ENCODE measurements around the gene ELMO1. TPM values are rescaled to one million over a fixed set of nuclear protein-coding genes. Genes with fewer than 3 reads are reported as not detected.
A peak's percentile ranks its signal among the peaks of the same experiment; 100 is the strongest.

ELMO1 gene
- total RNA-seq, 2 donors from 2014 or later = 15.6 to 24.6 TPM

DNA sequence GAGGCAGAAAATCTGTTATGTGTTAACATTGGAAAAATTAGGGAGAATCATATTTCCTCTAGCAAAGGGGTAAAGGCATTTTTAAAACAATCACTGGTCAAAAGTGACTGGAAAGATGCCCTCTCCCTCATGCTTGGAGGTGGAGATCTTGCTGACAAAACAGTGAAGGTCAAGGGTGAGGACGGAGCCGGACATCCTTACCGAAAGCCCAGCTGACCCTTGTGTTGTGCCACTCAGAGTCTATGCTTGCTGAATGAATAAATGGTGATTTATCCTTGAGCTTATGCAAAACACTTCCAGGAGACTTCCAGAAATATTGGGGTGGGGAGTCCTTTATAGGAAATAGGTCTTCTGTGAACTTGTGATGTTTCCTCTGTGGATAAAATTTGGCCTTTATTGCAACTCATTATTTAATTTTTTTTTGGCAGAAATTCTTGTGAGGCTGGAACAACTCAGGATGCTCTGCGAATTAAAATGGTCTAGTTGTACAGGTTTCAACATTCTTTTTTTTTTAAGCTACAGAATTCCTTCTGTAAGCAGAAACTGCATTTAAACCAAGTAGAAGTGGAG, 28.3 kb upstream of the ELMO1 start:
- ATAC-seq (no peak), DNase-seq (no peak)
- intact Hi-C loops (cut with DNase I) = no loop called here

DNA sequence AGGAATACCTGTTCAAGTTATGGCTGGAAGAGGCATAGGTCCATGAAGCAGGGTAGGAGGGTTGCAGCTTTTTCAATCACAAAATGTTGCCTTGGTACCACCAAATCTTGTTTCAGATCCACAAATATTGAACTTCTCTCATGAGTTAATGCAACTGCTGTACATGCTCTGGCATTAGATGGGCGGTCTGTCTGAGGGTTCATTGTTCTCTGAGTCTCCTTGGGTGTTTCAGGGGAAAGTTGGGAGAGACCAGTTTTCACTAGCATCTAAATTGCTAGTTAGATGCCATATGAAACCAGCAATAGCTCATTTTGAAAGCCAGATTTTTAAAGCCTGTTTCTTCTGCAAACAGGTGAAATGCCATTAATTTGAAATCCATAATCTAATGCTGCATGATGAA, 27.8 kb upstream of the ELMO1 start:
- DNase-seq (no peak), ATAC-seq (no peak)
- intact Hi-C loops (cut with DNase I) = no loop called here

- ATAC-seq (no peak), DNase-seq (no peak)
- intact Hi-C loops (cut with DNase I) = no loop called here
Observed at GRCh38 chr7:37475646-37476045, 27.0 kb upstream of the ELMO1 start.

DNA sequence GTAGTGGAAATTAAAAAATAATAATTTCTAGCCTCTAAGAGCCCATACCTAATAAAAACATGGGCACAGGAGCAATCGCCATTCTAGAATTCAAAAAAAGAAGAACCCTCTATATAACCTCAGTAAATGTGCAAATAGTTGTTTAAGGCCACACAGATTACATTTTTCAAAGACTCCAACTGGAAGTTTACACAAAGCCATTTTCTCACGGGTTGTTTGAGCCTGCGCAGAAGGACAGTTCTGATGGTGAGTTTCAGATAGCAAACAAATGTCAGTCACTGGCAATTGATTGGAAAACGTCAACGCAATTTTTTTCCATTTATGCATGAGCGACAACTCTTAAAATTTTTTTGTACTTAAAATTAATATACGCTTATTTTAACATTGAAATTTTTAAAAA, 23.0 kb upstream of the ELMO1 start:
- intact Hi-C loops (cut with DNase I) = no loop called here
- no peak for DNase-seq
- no peak for ATAC-seq

GRCh38 chr7:37467002-37467401, 18.3 kb upstream of the ELMO1 start:
- intact Hi-C loops (cut with DNase I) = no loop called here
- DNase-seq (no peak), ATAC-seq (no peak)

GRCh38 chr7:37462138-37462537, 13.5 kb upstream of the ELMO1 start:
- ATAC-seq (no peak), DNase-seq (no peak)
- intact Hi-C loops (cut with DNase I) = no loop called here

GRCh38 chr7:37455081-37455480, 6.4 kb upstream of the ELMO1 start:
- DNase-seq (no peak), ATAC-seq (no peak)
- intact Hi-C loops (cut with DNase I) = no loop called here

- DNase-seq (no peak), ATAC-seq (no peak)
- intact Hi-C loops (cut with DNase I) = no loop called here
Observed at GRCh38 chr7:37452346-37452745, 3.7 kb upstream of the ELMO1 start.

GRCh38 chr7:37450035-37450434, 1.4 kb upstream of the ELMO1 start:
- ATAC-seq (no peak), DNase-seq (no peak)
- intact Hi-C loops (cut with DNase I) = no loop called here

GRCh38 chr7:37449621-37450020, 957 bp upstream of the ELMO1 start:
- ATAC-seq = no peak
- intact Hi-C loops (cut with DNase I) = loop anchor here (2.0 to 10.0 kb wide), 3 partner anchors 95 to 165 kb away; no protein-coding TSS in a partner anchor

GRCh38 chr7:37448011-37448635, 541 bp downstream of the ELMO1 start:
- no peak for DNase-seq
- peak; percentile 62 to 67 for ATAC-seq
- intact Hi-C loops (cut with DNase I) = loop anchor here (2.0 to 10.0 kb wide), 3 partner anchors 93 to 163 kb away; no protein-coding TSS in a partner anchor

More at GRCh38 chr7:37449621-37450020, 957 bp upstream of the ELMO1 start:
- DNase-seq = no peak

GRCh38 chr7:37446371-37446770, 2.3 kb downstream of the ELMO1 start:
- intact Hi-C loops (cut with DNase I) = loop anchor here (5.0 to 10.0 kb wide), 2 partner anchors 92 to 159 kb away; no protein-coding TSS in a partner anchor
- no peak for ATAC-seq
- no peak for DNase-seq

DNA sequence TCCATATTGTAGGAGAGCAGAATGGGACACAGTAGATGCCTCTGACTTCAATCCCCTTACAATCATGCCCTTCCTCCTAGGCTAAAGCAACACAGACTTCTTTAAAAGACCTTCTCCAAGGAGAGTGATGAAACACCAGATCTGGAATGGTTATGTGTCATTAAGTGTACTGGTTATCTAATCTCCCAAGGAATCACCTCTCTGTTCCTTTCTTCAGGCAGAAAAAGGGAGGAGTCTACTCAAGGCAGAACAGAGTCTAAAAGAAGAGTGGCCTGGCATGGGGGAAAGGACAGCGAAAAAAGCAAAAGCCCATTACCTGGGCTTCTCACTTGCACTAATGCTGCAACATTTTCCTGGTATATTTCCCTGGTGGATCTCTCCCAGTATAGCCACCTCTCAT, 2.9 kb downstream of the ELMO1 start:
- intact Hi-C loops (cut with DNase I) = loop anchor here (5.0 to 10.0 kb wide), 2 partner anchors 91 to 158 kb away; no protein-coding TSS in a partner anchor
- ATAC-seq (no peak), DNase-seq (no peak)

GRCh38 chr7:37445064-37445723, 3.5 kb downstream of the ELMO1 start:
- DNase-seq = no peak
- intact Hi-C loops (cut with DNase I) = loop anchor here (5.0 to 10.0 kb wide), 2 partner anchors 90 to 158 kb away; no protein-coding TSS in a partner anchor
- no peak for ATAC-seq

DNA sequence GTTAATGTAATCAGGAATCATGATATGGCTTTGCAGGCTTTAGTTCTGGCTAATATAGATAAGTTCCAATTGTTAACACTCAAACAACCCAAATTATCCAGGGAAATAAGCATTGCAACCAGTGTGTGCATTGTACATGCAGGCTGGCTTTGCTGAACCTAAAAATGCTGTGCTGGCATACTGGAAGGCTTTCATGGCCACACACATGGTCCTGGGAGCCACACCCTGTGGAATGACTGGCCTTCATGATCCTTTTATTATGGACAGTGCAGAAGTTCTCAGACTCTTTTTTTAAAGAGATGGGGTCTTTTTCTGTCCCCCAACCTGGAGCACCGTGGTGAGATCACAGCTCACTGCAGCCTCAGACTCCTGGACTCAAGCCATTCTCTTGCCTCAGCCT, 5.0 kb downstream of the ELMO1 start:
- no peak for DNase-seq

DNA sequence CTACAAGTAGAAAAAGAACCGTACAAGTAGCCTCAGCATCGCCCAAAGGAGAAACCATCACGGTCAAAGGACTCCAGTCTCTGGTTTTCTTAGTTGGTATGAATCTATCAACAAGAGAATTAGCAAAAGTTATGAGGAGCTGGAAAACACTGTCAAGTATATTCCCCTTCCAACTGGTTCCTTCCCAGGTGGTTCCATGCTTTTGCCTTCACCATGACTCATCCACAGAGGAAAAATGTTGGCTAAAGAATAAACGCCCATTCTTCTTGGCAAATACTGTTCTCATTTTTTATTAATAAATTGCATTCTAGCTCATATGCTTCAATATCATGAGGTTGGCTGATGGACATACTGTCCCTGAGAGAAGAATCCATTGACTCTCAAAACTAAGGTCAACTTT, 6.4 kb downstream of the ELMO1 start:
- intact Hi-C loops (cut with DNase I) = loop anchor here (10.0 kb wide), 1 partner anchor 87 kb away; no protein-coding TSS in a partner anchor
- no peak for ATAC-seq
- DNase-seq = no peak

More for the DNA sequence above, 5.0 kb downstream of the ELMO1 start:
- intact Hi-C loops (cut with DNase I) = loop anchor here (10.0 kb wide), 1 partner anchor 89 kb away; no protein-coding TSS in a partner anchor
- ATAC-seq = no peak

- DNase-seq (no peak), ATAC-seq (no peak)
- intact Hi-C loops (cut with DNase I) = loop anchor here (10.0 kb wide), 1 partner anchor 87 kb away; no protein-coding TSS in a partner anchor
Observed at GRCh38 chr7:37441816-37442215, 6.8 kb downstream of the ELMO1 start.

DNA sequence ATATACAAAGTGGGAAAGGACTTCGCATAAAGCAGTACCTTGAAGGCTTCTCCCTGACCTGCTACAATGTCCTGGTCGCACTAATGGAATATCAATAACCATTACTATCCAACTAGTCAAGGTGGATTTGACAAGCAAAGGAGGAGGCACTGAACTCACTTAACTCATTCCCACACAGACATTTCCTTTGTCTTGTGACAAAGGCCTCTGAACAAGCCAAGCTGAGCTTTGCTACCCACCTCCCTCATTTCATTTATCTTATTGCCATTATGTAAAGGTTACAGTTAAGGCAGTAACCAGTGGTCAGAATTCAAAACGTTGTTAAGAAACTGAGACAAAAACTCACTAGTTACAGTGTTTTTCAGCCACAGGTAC, 7.3 kb downstream of the ELMO1 start:
- DNase-seq (no peak), ATAC-seq (no peak)
- intact Hi-C loops (cut with DNase I) = loop anchor here (10.0 kb wide), 1 partner anchor 87 kb away; no protein-coding TSS in a partner anchor

DNA sequence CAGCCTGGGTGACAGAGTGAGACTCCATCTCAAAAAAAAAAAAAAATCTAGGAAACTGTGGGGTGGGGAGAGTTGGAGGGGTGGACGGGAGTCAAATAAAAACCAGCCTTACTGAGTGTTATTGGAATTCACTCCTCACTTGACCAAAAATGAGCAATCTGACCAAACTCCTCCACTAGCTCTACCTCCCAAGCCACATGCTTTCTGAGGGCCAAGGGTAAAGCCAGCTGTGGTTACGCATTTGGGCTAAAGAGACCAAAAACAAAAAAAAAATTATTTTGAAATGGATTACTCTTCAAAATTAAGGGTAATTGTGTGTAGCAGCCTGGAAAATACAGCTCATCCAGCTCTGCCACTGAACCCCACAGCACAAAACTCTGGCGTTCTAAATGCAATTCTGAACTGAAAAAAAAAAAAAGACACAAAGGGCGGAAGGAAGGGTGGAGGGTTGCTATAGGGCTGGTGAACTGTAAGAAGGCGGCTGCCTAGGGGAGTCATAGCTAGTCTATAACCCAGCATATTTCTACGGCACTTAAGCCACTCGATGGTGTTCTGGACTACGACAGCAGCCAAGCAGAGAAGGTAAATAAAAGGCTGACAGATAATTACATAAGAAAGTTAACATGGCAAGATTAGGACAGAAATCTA, 7.8 kb downstream of the ELMO1 start:
- ATAC-seq = peak; percentile 74 to 76
- intact Hi-C loops (cut with DNase I) = loop anchor here (10.0 kb wide), 1 partner anchor 86 kb away; no protein-coding TSS in a partner anchor
- DNase-seq = peak; percentile 49

GRCh38 chr7:37439653-37440026, 9.0 kb downstream of the ELMO1 start:
- ATAC-seq (no peak), DNase-seq (no peak)
- intact Hi-C loops (cut with DNase I) = loop anchor here (10.0 kb wide), 1 partner anchor 85 kb away; no protein-coding TSS in a partner anchor
